Stimulated activated CD4-positive, alpha-beta T cell treated with anti-CD3 and anti-CD28 coated beads, Interleukin-1b, Interleukin-23, amount 100 ng/mL, for 48 hours (primary cell): ENCODE measurements around the gene TRAPPC4.
"Not testable (repeated sequence)": the region's sequence is repeated elsewhere in the genome, so short reads cannot be mapped to it uniquely, and the experiment has no call there.

Source experiments
- DNase-seq: peaks from one replicate; pipeline ENCODE4 v3.0.0-alpha.2; 2020

The TRAPPC4 gene

GRCh38 chr11:119038884-119039283 is 20.3 kb downstream of the TRAPPC4 start:
- DNase-seq = no peak

GRCh38 chr11:119039471-119039870 is 20.9 kb downstream of the TRAPPC4 start:
- DNase-seq = not testable (repeated sequence)

GRCh38 chr11:119041821-119042514 is 23.4 kb downstream of the TRAPPC4 start:
- no peak for DNase-seq

- DNase-seq = no peak
Observed at GRCh38 chr11:119042927-119043326, 24.4 kb downstream of the TRAPPC4 start.

- no peak for DNase-seq
Observed at GRCh38 chr11:119044708-119045107, 26.1 kb downstream of the TRAPPC4 start.

- no peak for DNase-seq
Observed at GRCh38 chr11:119046489-119046888, 27.9 kb downstream of the TRAPPC4 start.

GRCh38 chr11:119047205-119047604 is 28.6 kb downstream of the TRAPPC4 start:
- no peak for DNase-seq

- no peak for DNase-seq
Observed at GRCh38 chr11:119048644-119049043, 30.1 kb downstream of the TRAPPC4 start.

GRCh38 chr11:119049081-119049480 is 30.5 kb downstream of the TRAPPC4 start:
- no peak for DNase-seq

- no peak for DNase-seq
Observed at GRCh38 chr11:119051440-119052162, 33.0 kb downstream of the TRAPPC4 start.

GRCh38 chr11:119052163-119052814 is 33.7 kb downstream of the TRAPPC4 start:
- DNase-seq = no peak

- no peak for DNase-seq
Observed at GRCh38 chr11:119054418-119054817, 35.9 kb downstream of the TRAPPC4 start.

GRCh38 chr11:119055901-119056300 is 37.3 kb downstream of the TRAPPC4 start:
- no peak for DNase-seq

- DNase-seq = peak; percentile 41
Observed at GRCh38 chr11:119056421-119056999, 37.9 kb downstream of the TRAPPC4 start.

- DNase-seq = peak; percentile 98
Observed at GRCh38 chr11:119057000-119057769, 38.6 kb downstream of the TRAPPC4 start, which contains the start of gene HYOU1. TSS of gene HYOU1 (minus strand) at chr11:119057205. CDS start at chr11:119056160, 1,045 bp downstream.

- DNase-seq = not testable (repeated sequence)
Observed at GRCh38 chr11:119059128-119059527, 40.6 kb downstream of the TRAPPC4 start.

GRCh38 chr11:119061256-119061655 is 42.7 kb downstream of the TRAPPC4 start:
- DNase-seq = no peak

- DNase-seq = no peak
Observed at GRCh38 chr11:119062779-119063178, 44.2 kb downstream of the TRAPPC4 start.

- peak; percentile 35 for DNase-seq
Observed at GRCh38 chr11:119065369-119065768, 46.8 kb downstream of the TRAPPC4 start.

GRCh38 chr11:119067371-119068222 is 49.0 kb downstream of the TRAPPC4 start, which contains the start of gene VPS11:
TSS of gene VPS11 (plus strand) at chr11:119067818. CDS start at chr11:119067824, 6 bp downstream.
- peak; percentile 98 for DNase-seq
